Upper lobe of left lung (tissue), 4 donors: Measurements from ENCODE around the gene MYO16.

Experiments used
- CTCF ChIP-seq, 6 experiments: fragments of 450-650 bp in 4 of 6; fragments of 200-600 bp in 2 of 6; sonication (generic) in 2 of 6; IDR thresholded peaks; one replicate each; pipeline ENCODE4 v1.5.1; 2016 to 2019; ENCODE audit warnings: antibody characterized with exemption in 6 of 6
- EP300 ChIP-seq, 4 donors: sonication (generic); formaldehyde crosslinking; IDR thresholded peaks; one replicate each; pipeline ENCODE4 v1.5.1; 2017; ENCODE audit warnings: antibody characterized with exemption in 4 of 4, control low read depth in 2 of 4
- POLR2A ChIP-seq, 4 donors: fragments of 450-650 bp; IDR thresholded peaks; one replicate each; pipeline ENCODE4 v1.5.1; 2016 to 2017; ENCODE audit warnings: antibody characterized with exemption in 4 of 4, mild to moderate bottlenecking in 2 of 4

GRCh38 chr13:109055850-109056249, 426.4 kb downstream of the MYO16 start:
- TF ChIP-seq EP300 (IDR thresholded peaks at IDR 0.05) (no peak), CTCF (IDR thresholded peaks at IDR 0.05) (no peak), POLR2A (IDR thresholded peaks at IDR 0.05) (no peak)
